NCI-H128 (cell line): Measurements from ENCODE around the gene DIAPH2.
"Not testable (repeated sequence)": the region's sequence is repeated elsewhere in the genome, so short reads cannot be mapped to it uniquely, and the experiment has no call there.

Experiments used
- DNase-seq: peaks from one replicate; lab custom pipeline; 2025; ENCODE audit not compliant: unreplicated experiment; lab: John Stamatoyannopoulos, UW

The DIAPH2 gene

DNA sequence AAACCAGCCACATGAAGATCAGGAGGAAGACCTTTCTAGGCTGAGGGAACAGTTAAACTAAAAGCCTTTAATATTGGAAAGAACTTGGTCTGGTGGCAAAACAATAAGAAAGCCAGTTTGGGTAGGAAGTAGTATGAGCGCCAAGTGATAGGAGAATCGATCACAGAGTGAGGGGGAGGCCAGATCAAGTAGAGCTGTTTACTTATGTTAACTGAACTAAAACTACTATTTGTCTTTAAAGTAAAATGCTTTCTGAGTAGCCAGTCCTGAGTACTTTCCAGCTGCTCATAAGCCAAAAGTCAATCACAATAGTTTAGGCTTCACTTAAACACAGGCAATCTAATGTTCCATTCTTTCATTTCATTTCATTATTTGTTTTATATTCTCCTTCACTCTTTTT, 136.3 kb downstream of the DIAPH2 start:
- DNase-seq = no peak

- no peak for DNase-seq
Measured at GRCh38 chrX:96824166-96824565, 139.5 kb downstream of the DIAPH2 start.

DNA sequence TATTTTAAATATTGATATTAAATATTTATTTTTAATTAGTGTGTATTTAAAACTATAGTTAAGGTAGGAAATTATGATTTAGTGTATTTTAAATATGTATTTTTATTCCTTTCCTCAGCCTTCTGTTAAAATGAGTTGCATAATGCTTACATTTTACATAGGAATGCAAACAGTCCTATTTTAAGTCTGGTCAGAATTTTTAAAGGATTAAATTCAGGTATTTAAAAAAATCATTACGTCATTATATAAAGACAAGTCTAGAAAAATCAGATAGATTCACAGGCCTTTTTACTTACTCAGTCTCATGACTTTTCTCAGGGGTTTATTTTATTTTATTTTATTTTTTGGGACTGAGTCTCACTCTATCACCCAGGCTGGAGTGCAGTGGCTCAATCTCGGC, 148.7 kb downstream of the DIAPH2 start:
- no peak for DNase-seq

- DNase-seq = no peak
Measured at GRCh38 chrX:96834137-96834536, 149.5 kb downstream of the DIAPH2 start.

GRCh38 chrX:96835660-96836289, 151.1 kb downstream of the DIAPH2 start:
- no peak for DNase-seq

GRCh38 chrX:96837808-96838207, 153.2 kb downstream of the DIAPH2 start:
- no peak for DNase-seq

- DNase-seq = no peak
Measured at GRCh38 chrX:96838537-96838936, 153.9 kb downstream of the DIAPH2 start.

- DNase-seq = no peak
Measured at GRCh38 chrX:96841325-96841724, 156.7 kb downstream of the DIAPH2 start.

DNA sequence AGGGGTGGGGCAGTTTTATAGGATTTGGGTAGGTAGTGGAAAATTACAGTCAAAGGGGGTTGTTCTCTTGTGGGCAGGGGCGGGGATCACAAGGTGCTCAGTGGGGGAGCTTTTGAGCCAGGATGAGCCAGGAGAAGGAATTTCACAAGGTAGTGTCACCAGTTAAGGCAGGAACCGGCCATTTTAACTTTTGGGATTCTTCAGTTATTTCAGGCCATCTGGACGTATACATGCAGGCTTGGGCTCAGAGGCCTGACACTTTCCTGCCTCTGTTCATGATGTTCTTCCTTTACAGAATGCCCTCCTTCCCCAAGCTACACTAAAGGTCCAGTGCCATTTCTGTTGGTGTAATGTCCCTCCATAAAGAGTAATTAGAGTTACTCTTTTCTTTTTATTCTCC, 157.2 kb downstream of the DIAPH2 start:
- DNase-seq = not testable (repeated sequence)

GRCh38 chrX:96843566-96843965, 158.9 kb downstream of the DIAPH2 start:
- no peak for DNase-seq

- no peak for DNase-seq
Measured at GRCh38 chrX:96846841-96847240, 162.2 kb downstream of the DIAPH2 start.

- not testable (repeated sequence) for DNase-seq
Measured at GRCh38 chrX:96859422-96859821, 174.8 kb downstream of the DIAPH2 start.

GRCh38 chrX:96861218-96861617, 176.6 kb downstream of the DIAPH2 start:
- DNase-seq = no peak

DNA sequence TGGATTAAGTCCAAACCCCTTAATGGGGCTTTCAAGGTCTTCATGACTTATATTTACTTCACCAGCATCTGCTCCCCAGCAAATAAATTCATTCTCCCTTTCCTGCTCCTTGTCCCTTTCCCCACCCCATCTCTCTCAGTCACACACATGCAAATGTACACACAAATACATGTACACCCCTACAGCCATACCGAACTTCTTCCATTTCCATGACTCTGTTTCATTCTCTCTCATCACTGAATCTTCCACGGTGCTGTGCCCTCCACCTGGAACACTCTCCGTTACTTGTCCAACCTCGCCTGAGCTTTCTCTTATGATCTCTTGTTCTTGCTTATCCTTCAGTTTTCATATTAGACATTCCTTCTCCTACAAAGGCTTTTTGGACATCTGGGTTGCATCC, 177.0 kb downstream of the DIAPH2 start:
- no peak for DNase-seq

DNA sequence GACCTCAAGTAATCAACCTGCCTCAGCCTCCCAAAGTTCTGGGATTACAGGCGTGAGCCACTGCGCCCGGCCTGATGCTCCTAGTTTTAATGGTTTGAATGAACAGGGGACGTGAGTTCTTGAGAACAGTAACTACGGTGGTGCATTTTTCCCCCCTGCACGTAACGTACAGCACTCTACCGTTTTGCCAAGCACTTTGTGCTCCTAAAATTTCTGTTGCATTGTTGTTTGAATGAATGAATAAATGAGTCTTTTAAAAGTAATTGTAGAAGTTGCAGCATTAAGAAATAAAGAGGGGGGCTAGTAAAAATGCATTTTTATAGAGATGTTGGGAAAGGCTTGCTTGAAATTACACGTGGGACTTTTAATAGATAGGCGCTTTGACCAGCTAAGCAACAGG, 199.0 kb downstream of the DIAPH2 start, which contains the start of gene RPA4:
Gene RPA4 (plus strand): TSS at position 301 of the 400 bp plus-strand sequence. CDS start 403 bp downstream, outside the sequence.
- no peak for DNase-seq

DNA sequence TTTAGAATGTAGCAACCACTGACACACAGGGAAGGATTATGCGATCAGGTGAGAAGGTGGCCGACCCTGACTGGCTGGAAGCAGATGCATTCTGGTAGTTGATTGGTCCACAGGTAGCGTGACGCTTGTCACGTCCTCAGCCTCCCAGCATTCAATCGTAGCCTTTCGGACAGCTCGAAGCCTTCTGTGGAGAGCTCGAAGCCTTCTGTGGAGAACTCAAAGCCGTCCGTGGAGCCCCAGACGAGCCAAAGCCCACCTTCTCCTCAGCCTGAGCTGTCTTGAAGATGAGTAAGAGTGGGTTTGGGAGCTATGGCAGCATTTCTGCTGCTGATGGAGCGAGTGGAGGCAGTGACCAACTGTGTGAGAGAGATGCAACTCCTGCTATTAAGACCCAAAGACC, 199.4 kb downstream of the DIAPH2 start:
- no peak for DNase-seq

GRCh38 chrX:96889726-96890125, 205.1 kb downstream of the DIAPH2 start:
- DNase-seq = no peak

- DNase-seq = no peak
Measured at GRCh38 chrX:96906741-96907140, 222.1 kb downstream of the DIAPH2 start.

- no peak for DNase-seq
Measured at GRCh38 chrX:96907516-96908272, 223.1 kb downstream of the DIAPH2 start.

DNA sequence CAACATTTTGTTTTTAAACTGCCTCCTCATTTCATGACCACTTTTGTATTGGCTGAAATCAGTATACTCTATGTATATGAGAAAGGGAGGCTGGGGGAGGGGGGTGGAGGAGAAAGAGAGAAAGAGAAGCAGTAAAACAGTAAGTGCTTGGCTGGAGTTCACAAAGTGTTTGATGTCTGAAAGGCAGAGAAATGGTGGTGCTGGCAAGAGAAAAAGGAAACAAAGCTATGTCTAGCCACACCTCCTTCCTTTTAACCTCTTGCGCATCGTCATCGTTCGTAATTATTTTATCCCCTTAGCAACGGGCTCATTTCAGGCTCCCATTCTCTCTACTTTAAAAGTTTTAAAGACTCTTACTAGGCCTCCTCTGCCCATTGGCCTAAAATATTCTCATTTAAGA, 224.6 kb downstream of the DIAPH2 start:
- DNase-seq = no peak

DNA sequence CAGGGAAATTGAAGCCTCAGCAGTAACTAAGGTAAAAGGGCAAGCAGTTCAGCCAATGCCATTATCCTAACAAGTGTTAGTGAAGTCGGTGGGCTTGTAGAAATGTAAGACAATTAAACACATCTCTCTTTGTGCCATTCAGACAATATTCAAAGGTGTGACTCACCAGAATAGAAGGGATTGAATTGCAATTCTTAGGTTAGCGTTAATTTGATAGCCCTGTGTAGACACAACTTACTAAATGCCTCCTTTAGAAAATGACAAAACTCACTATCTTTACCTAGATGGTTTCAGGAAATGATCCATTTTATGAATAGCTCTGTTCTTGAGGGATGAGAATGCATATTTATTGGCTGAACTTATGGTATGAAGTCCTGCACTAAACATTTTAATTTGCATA, 234.2 kb downstream of the DIAPH2 start:
- no peak for DNase-seq

- DNase-seq = no peak
Measured at GRCh38 chrX:96919672-96920071, 235.0 kb downstream of the DIAPH2 start.

DNA sequence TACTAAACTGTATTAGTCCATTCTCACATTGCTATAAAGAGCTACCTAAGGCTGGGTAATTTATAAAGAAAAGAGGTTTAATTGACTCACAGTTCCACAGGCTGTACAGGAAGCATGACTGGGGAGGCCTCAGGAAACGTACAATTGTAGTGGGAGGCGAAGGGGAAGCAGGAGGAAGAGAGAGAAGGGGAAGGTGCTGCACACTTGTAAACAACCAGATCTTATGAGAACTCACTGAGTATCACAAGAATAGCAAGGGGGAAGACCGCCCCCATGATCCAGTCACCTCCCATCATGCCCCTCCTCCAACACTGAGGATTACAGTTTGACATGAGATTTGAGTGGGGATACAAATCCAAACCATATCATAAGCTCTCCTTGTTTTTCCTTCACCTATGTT, 239.9 kb downstream of the DIAPH2 start:
- DNase-seq = no peak
